ENCODE measurements around the gene ANKRD22.

Gene ANKRD22

DNA sequence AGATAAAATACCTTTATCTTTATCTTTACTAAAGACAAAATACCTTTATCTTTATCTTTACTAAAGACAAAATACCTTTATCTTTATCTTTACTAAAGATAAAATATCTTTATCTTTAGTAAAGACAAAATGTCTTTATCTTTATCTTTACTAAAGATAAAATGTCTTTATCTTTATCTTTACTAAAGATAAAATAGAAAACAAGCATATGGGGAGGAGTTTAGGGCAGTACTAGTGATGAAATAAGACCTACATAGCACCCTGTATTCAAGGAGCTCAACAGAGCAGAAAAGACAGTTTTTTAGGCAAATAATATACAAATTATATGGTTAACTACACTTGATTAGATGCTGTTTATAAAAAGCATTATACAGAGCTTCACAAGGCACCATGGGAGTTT is 19.3 kb downstream of the ANKRD22 start:
- TF ChIP-seq, protein P1, sequence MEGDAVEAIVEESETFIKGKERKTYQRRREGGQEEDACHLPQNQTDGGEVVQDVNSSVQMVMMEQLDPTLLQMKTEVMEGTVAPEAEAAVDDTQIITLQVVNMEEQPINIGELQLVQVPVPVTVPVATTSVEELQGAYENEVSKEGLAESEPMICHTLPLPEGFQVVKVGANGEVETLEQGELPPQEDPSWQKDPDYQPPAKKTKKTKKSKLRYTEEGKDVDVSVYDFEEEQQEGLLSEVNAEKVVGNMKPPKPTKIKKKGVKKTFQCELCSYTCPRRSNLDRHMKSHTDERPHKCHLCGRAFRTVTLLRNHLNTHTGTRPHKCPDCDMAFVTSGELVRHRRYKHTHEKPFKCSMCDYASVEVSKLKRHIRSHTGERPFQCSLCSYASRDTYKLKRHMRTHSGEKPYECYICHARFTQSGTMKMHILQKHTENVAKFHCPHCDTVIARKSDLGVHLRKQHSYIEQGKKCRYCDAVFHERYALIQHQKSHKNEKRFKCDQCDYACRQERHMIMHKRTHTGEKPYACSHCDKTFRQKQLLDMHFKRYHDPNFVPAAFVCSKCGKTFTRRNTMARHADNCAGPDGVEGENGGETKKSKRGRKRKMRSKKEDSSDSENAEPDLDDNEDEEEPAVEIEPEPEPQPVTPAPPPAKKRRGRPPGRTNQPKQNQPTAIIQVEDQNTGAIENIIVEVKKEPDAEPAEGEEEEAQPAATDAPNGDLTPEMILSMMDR (IDR thresholded peaks at IDR 0.05) = no peak

DNA sequence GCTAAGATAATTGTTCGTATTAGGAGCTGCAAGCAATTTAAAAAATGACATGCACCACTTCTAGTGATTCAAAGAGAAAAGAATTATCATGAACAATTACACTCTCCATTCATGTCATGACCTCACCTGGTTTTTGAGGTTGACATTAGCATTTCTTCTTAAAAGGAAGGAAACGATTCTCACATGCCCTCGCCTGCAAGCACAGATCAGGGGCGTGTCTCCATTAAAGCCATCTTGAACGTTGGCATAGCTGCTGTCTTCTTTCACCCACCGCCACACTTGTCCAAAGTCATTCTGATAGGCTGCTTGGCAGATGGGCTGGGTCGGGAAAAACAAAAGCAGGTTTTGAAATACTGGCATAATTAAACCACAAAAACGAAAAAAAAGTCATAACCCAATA is 19.9 kb downstream of the ANKRD22 start:
- TF ChIP-seq, protein P1 (IDR thresholded peaks at IDR 0.05) = no peak

DNA sequence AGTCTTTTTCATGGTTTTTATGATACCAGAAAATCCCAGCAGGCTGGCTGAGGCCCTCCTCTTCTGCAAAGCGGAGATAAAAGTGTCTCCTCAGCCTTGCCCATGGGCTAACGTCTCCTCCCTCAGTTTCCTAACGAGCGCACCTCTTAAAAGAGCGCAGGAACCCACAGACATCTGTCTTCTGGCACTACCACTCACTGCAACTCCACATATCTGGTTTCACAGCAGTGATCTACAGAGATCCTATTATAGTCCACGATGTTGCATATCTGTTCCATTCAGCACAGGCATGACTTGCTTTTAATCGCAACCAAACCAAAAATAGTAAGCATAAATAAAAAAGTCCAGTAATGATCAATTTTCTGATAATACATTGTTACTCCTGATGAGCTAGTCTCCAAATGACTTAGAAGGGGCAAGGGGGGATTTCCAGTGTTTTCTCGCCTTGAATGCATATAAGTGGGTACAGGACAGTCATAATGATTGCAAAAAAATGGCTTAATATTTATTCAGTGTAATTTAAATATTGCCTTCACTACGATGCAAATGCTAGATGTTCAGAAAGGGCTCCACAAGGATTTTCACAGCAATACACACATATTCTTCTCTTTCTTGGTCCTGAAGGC is 20.9 kb downstream of the ANKRD22 start:
- TF ChIP-seq, protein P1 (IDR thresholded peaks at IDR 0.05) = no peak

DNA sequence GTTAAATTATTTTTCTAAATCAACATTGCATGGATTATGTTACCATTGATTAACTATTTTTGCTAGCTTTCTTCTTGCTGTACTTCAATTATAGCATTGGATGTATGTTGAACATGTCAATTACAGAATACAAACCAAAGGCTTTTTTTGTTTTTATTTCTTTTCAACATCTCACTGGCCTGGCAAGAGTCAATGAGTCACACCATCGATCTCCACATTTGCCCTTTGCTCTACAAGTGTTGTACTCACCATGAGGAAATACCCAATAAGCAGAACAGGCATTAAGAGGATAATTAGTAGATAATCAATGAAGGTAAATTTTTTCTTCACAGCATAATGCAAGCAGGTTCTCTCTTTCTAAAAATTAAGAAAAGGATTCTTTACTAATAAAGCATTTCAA is 23.3 kb downstream of the ANKRD22 start:
- TF ChIP-seq, protein P1 (IDR thresholded peaks at IDR 0.05) = no peak

DNA sequence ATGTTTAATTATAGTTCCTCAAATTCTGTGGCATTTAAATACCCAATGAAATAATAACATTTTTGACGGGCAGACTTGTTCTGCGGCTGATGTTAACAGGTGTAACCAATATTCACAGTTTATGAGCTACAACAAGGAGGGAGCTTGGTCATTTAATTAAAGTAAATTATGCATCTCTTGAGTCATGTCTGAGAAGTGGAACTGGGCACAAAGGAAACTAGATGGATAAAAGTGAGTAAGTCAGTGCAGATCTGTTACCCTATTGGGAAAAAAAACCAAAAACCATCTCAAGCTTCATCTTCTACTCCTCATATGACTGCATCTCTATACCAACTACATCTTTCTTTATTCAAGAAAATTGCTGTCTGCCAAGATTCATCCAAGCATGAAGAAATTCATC is 24.0 kb downstream of the ANKRD22 start:
- TF ChIP-seq, protein P1 (IDR thresholded peaks at IDR 0.05) = no peak

DNA sequence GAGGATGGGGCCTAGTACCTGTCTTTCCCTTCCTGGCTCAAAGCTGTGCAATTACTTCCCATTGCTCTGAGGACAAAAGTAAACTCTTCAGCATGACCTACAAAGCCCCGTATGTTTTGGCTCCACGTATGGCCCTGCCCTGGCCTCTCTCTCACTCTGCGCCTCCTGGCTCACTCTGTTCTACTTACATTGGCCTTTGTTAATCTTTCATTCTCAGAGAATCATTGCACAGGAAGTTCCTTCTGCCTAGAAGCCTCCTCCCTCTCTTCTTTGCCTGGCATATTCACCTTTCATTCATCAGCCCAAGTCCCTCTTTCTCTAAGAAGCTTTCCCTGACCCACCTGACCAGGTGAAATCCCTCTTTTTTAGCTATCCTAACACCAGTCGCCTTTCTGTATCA is 25.3 kb downstream of the ANKRD22 start:
- TF ChIP-seq, protein P1 (IDR thresholded peaks at IDR 0.05) = no peak

DNA sequence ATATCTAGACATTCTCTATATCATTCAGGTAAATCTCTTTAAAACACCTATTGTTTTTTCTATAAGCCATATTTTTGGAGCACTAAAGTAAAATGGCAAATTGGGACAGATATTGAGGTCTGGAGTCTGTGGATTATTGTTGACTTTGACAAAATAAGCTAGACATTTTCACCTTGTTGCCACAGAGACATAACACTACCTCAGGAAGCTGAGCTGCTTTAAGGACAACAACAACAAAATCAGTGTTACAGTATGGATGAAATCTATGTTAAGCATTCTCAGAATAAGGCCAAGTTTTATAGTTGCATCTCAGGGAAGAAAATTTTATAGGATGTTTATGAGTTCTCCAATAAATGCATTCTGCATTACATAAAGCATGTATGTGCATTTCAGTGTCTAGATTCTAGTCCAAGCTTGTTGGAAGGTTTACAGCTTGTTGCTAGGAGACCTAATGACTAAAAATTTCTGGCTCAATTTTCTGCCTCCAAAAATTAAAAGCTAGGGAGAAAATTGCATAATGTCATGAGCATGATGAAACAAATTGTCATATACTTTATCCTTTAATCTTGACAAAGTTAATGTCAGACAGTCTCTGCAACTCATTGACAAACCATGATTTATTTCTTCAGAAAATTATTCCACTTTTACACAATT is 30.8 kb downstream of the ANKRD22 start:
- TF ChIP-seq, protein P1 (IDR thresholded peaks at IDR 0.05) = no peak

Measured in LNCAP (cell line).